GM19099 (cell line): Measurements from ENCODE around the gene SUMO4.

Source experiments
- POLR2A ChIP-seq: IDR thresholded peaks from 3 replicates; pipeline ENCODE4 v1.6.1; 2011; ENCODE audit warnings: low read depth; ENCODE audit not compliant: insufficient read length; ENCODE audit errors: extremely low read depth

Gene SUMO4

GRCh38 chr6:149410557-149410956 is 10.5 kb downstream of the SUMO4 start:
- TF ChIP-seq POLR2A: no peak

- TF ChIP-seq POLR2A: no peak
Measured at GRCh38 chr6:149414009-149414408, 13.9 kb downstream of the SUMO4 start.

GRCh38 chr6:149414821-149415220 is 14.8 kb downstream of the SUMO4 start:
- no peak for TF ChIP-seq POLR2A

GRCh38 chr6:149419696-149420404 is 19.8 kb downstream of the SUMO4 start:
- TF ChIP-seq POLR2A: no peak

- TF ChIP-seq POLR2A: no peak
Measured at GRCh38 chr6:149421132-149421531, 21.1 kb downstream of the SUMO4 start.

GRCh38 chr6:149422581-149422980 is 22.5 kb downstream of the SUMO4 start:
- TF ChIP-seq POLR2A: no peak

- TF ChIP-seq POLR2A: no peak
Measured at GRCh38 chr6:149423964-149424440, 23.9 kb downstream of the SUMO4 start.

- no peak for TF ChIP-seq POLR2A
Measured at GRCh38 chr6:149425224-149425623, 25.2 kb downstream of the SUMO4 start.

- TF ChIP-seq POLR2A: no peak
Measured at GRCh38 chr6:149425754-149426153, 25.7 kb downstream of the SUMO4 start.

- TF ChIP-seq POLR2A: no peak
Measured at GRCh38 chr6:149428606-149429005, 28.5 kb downstream of the SUMO4 start.

GRCh38 chr6:149429427-149430360 is 29.6 kb downstream of the SUMO4 start:
- TF ChIP-seq POLR2A: no peak

GRCh38 chr6:149431905-149432775 is 32.1 kb downstream of the SUMO4 start:
- no peak for TF ChIP-seq POLR2A

GRCh38 chr6:149433405-149433804 is 33.3 kb downstream of the SUMO4 start:
- TF ChIP-seq POLR2A: no peak

- no peak for TF ChIP-seq POLR2A
Measured at GRCh38 chr6:149433881-149434280, 33.8 kb downstream of the SUMO4 start.
